ENCODE data around the gene TCF7. TPM values are rescaled to one million over a fixed set of nuclear protein-coding genes. Genes with fewer than 3 reads are reported as not detected.

Gene TCF7
- total RNA-seq, 1 donor from 2014 or later = 1.3 TPM

DNA sequence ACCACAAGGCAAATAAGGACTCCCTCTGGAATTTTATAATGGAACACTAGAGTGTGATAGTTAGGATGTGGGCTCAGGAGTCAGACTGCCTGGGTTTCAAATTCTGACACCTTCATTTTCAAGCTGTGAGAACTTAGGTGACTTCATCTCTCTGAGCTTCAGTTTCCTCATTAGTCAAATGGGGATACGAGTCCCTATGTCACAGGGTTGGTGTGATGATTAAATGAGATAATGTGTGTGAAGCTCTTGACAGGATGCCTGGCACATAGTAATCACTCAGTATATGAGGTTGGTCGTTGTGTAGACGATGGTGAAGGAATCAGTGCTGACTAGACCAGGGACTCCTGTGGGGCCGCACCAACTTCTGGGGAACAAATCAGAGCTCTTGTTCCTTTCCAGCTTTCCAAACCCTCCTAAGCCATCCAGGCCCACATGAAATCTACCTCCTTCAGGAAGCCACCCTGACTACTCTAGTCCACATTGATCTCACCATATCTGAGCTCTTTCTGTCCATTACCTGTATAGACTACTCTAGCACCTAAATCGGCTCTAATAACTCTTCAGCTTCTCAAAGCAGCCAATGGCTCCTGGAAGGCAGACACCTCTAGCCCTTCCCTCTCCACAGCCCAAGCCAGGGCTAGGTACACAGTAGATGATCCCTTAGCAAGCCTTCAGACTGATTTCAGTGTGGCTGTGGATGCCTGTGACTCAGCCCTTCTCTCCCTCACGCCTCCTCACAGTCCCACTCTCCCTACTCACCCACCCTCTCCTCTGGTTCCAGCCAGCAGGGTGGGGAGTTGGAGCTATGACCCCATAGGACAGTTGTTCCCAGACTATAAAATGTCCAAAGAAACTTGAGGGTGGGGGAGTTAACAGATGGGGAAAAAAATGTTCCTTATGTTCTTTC, 2.5 kb upstream of the TCF7 start:
- DNase-seq (ENCODE audit: extremely low read depth, low read depth, low spot score) = no peak

GRCh38 chr5:134112726-134113362, 1.6 kb upstream of the TCF7 start:
- DNase-seq (ENCODE audit: extremely low read depth, low read depth, low spot score) = no peak

GRCh38 chr5:134113363-134113889, 1.1 kb upstream of the TCF7 start:
- no peak for DNase-seq (ENCODE audit: extremely low read depth, low read depth, low spot score)

GRCh38 chr5:134114886-134115805, 665 bp downstream of the TCF7 start:
- DNase-seq (ENCODE audit: extremely low read depth, low read depth, low spot score) = no peak

DNA sequence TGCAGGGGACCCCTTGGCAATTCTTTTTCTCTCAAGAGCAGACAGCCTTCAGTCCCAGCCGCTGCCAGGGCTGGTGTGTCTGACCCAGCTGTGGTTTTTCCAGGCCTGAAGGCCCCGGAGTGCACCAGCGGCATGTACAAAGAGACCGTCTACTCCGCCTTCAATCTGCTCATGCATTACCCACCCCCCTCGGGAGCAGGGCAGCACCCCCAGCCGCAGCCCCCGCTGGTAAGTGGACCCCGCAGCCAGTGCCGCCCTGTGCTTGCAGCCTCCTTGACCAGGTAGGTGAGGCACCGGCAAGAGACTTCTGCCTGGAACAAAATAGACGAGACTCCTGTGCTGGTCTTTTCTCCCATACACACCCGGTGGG, 1.3 kb downstream of the TCF7 start:
- no peak for DNase-seq (ENCODE audit: extremely low read depth, low read depth, low spot score)

DNA sequence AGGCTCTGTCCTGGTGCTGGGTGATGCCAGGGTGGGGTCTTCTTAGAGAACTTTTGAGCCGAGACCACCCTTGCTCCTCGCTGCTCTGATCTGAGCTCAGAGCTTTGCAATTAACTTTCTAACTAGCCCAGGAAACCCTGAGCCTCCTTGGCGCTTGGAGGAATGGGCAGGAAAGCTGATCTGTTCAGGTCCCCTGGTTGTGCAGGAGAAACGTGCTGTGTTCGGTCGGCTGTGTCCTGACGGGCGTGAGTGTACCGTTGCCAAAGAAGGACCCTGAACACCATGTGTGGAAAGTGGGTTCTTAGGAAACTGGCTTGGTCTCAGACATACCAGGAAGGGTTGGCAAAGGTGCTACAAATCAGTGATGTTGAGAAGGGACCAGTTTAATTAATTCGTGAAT, 1.8 kb downstream of the TCF7 start:
- DNase-seq (ENCODE audit: extremely low read depth, low read depth, low spot score) = no peak

DNA sequence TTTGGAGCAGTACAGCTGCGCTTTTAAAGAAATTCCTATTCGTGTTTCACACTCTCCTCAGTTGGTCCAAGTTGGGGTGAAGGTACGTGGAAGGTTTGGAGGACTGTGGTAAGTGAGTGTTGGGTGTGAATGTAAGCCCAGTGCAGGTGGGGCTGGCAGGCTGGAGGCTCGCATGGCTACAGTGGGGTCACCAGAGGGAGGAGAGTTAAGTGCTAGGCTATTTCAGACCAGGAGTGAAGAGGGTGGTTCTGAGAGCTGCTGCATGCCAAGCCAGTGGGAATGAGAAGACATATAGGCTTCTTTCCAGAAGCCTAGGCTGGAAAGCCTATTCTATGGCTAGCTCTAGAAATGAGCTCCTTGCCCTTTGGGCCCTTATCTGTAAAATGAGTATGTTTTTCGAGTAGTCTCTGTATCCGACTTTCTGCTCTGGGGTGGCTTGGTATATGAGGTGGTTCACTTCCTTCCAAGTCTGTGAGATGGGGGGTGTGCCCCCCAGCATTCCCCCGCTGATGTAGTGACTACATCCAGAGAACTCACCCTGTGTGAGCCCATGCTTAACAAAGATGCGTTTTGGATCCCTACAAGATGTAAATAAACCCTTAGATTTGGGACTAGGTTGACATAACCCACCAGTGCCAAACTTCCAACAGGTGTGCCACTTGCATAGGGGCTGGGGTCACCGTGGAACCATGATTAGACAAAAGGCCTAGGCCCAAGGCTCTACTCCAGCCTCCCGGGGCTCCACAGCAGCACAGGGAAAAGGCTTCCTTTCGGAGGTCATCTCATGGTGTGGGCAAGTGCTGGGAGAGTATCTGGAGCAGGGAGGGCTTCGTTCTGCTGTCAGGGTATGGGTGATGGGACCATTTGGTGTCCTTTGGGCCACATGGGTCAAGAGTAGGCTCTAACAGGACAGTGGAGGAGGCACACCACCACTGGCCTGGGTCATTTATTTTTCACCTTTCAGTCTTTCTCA, 2.6 kb downstream of the TCF7 start:
- DNase-seq (ENCODE audit: extremely low read depth, low read depth, low spot score) = no peak

DNA sequence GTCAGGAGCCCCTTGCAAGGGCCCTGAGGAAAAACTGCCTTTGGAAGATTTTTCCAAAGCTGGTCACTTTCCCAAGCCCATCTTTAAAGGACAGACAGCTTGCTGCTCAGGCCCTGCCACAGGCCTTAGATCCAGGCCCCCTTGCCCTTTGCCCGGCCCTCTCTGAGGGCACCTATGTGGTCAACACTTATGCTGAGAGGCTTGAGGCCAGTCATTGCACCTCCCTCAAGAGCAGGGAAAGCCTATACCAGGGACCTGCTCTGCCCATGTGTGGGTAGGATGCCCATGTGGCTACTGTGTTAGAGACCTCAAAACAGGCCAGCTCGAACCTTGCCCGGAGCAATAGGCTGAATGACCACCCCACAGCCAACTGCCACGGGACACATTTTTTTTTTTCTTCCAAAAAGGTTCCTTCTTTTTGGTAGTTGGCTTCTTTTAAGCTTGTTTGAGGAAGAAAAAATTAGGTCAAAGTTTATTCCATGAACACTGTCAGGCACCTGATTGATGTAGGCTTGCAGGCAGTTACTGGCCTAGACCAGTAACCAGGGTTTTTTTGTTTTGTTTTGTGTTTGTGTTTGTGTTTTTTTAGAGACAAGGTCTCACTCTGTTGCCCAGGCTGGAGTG, 3.8 kb downstream of the TCF7 start:
- DNase-seq (ENCODE audit: extremely low read depth, low read depth, low spot score) = no peak

GRCh38 chr5:134119720-134120119, 5.2 kb downstream of the TCF7 start:
- no peak for DNase-seq (ENCODE audit: extremely low read depth, low read depth, low spot score)

GRCh38 chr5:134120386-134121138, 6.1 kb downstream of the TCF7 start:
- DNase-seq (ENCODE audit: extremely low read depth, low read depth, low spot score) = no peak

DNA sequence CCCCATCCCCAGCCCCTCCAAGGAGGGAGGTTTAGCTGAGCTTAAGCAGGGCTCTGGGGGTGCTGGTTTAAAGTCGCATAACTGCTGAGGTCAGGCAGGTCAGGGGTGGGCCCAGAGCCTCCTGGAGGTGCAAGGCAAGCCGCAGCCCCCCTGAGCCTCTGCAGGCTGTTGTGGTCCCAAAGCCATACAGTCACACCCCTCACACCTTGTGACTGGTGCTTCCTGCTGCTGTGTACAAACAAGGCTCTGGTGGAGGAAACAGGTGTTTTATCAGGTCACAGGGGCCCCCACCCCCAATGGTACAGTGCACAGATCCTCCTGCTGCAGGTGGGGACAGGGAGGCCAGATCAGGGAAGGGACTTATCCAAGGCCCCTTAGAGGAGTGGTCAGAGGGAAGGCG, 8.0 kb downstream of the TCF7 start:
- DNase-seq (ENCODE audit: extremely low read depth, low read depth, low spot score) = no peak

DNA sequence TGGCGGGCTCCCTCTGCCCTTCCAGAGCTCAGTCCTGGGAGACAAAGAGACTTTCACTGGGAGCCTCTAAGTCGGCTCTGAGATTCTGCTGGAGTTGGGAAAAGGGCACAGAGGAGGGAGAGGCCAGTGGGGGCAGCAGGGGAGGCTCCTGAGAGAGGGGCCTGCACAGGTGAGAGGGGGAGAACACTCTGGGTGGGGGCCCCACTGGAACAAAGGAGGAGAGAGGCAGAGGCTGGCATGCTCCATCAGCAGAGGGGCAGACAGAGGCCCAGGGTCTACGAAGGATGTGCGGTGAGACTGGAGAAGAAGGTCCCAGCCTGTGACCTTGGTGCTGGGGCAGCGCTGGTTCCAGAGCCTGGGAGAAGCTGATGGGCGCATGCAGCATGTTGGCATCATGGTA, 8.9 kb downstream of the TCF7 start:
- no peak for DNase-seq (ENCODE audit: extremely low read depth, low read depth, low spot score)

GRCh38 chr5:134124289-134125038, 10.0 kb downstream of the TCF7 start:
- no peak for DNase-seq (ENCODE audit: extremely low read depth, low read depth, low spot score)

GRCh38 chr5:134125039-134126015, 10.8 kb downstream of the TCF7 start:
- no peak for DNase-seq (ENCODE audit: extremely low read depth, low read depth, low spot score)

- DNase-seq (ENCODE audit: extremely low read depth, low read depth, low spot score) = no peak
Measured at GRCh38 chr5:134127376-134127861, 12.9 kb downstream of the TCF7 start.

DNA sequence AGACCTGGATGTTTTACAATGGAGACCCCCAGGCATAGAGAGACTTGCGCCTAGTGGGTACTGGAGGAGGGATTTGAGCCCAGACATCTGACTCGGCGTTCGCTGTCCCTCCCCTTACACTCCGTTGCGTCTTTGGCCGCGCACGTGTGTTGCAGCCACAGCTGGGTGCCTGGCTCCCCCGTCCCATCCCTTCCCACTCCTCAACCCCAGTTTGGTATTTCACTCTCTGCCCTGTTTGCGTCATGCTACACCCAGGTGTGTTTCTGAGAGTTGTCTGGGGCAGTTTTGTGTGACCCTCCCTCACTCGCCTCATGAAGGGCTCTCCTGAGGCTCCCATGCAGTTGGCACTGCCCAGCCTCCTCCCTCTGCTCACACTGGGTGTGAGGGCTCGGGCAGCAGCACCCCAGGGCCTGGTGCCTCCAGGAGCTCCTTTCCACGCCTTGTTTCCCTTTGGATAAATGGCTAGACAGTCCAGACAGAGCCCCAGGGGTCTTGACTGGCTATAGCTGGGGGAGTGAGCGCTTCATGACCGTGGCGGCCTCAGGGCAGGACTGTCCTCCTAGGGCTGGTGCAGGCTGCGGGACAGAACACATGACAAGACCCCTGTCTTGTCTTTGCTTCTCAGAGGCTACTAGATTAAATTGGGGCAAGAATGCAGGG, 13.6 kb downstream of the TCF7 start:
- DNase-seq (ENCODE audit: extremely low read depth, low read depth, low spot score) = no peak

Data from glomerular endothelial cell (primary cell).